ENCODE data around the gene KIF19.

DNA sequence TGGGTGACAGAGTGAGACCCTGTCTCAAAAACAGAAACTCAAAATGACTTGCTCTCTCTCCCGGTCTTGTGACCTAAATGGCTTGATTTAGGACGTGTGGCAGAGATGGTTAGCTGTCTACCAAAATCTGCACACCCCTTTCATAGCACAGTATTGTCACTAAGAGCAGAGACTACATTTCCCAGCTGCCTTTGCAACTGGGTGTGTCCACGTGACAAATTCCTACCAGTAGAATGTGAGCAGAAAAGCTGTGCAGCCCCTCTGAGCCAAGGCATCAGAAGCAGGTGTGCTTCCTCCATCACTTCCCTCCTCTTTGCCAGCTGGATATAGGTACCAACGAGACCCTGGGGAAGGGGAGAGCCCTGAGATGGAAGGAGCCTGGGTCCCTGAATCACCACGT, 66.8 kb downstream of the KIF19 start:
- TF ChIP-seq, protein P1, sequence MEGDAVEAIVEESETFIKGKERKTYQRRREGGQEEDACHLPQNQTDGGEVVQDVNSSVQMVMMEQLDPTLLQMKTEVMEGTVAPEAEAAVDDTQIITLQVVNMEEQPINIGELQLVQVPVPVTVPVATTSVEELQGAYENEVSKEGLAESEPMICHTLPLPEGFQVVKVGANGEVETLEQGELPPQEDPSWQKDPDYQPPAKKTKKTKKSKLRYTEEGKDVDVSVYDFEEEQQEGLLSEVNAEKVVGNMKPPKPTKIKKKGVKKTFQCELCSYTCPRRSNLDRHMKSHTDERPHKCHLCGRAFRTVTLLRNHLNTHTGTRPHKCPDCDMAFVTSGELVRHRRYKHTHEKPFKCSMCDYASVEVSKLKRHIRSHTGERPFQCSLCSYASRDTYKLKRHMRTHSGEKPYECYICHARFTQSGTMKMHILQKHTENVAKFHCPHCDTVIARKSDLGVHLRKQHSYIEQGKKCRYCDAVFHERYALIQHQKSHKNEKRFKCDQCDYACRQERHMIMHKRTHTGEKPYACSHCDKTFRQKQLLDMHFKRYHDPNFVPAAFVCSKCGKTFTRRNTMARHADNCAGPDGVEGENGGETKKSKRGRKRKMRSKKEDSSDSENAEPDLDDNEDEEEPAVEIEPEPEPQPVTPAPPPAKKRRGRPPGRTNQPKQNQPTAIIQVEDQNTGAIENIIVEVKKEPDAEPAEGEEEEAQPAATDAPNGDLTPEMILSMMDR (IDR thresholded peaks at IDR 0.05), result no peak
- TF ChIP-seq EZH2 (IDR thresholded peaks at IDR 0.05; ENCODE audit: borderline replicate concordance, insufficient read depth, low read depth, low read length, poor library complexity, severe bottlenecking), result no peak

All from B cell (primary cell).